K562 (cell line): ENCODE data around the gene STON2. TPM values are rescaled to one million over a fixed set of nuclear protein-coding genes. Genes with fewer than 3 reads are reported as not detected.

Experiments
- DACH1 ChIP-seq: fragments of 450-650 bp; IDR thresholded peaks from 2 replicates; pipeline ENCODE4 v1.6.1; 2018; ENCODE audit not compliant: partially characterized antibody
- GABPB2 ChIP-seq: fragments of 250-450 bp; sonication (Bioruptor Pico); conservative IDR thresholded peaks from 2 replicates; pipeline ENCODE4 v1.5.1; 2021; ENCODE audit warnings: mild to moderate bottlenecking
- MAZ ChIP-seq, 2 experiments: fragments of 450-650 bp in 1 of 2; sonication (generic) in 1 of 2; formaldehyde crosslinking; IDR thresholded peaks in 1 of 2; conservative IDR thresholded peaks in 1 of 2; 2 replicates each; pipeline versions ENCODE4 v1.4.0 to v1.5.0; 2020; ENCODE audit warnings: mild to moderate bottlenecking in 1 of 2, missing genetic modification reagents in 1 of 2
- NUFIP1 ChIP-seq: fragments of 450-650 bp; IDR thresholded peaks from 2 replicates; pipeline ENCODE4 v1.6.1; 2018; ENCODE audit not compliant: partially characterized antibody
- RFX1 ChIP-seq: fragments of 450-650 bp; IDR thresholded peaks from 2 replicates; pipeline ENCODE4 v1.6.1; 2016; ENCODE audit warnings: mild to moderate bottlenecking, moderate library complexity
- SMAD2 ChIP-seq: fragments of 150-350 bp; IDR thresholded peaks from 2 replicates; pipeline ENCODE4 v1.6.1; 2014; ENCODE audit warnings: low read depth, mild to moderate bottlenecking, low read length
- SMC3 ChIP-seq: conservative IDR thresholded peaks from 2 replicates; pipeline ENCODE4 v1.6.1; 2011; ENCODE audit warnings: low read depth, low read length, improper control_type of control experiment; ENCODE audit not compliant: insufficient read depth
- TAF9B ChIP-seq: fragments of 450-650 bp; IDR thresholded peaks from 2 replicates; pipeline ENCODE4 v1.6.1; 2018; ENCODE audit warnings: mild to moderate bottlenecking; ENCODE audit not compliant: partially characterized antibody
- TCF15 ChIP-seq: fragments of 250-450 bp; sonication (Bioruptor Pico); IDR thresholded peaks from 2 replicates; pipeline ENCODE4 v1.8.0; 2022; ENCODE audit warnings: moderate library complexity, mild to moderate bottlenecking, inconsistent platforms
- TOE1 ChIP-seq, 2 experiments: fragments of 450-650 bp in 1 of 2; sonication (generic) in 1 of 2; formaldehyde crosslinking in 1 of 2; IDR thresholded peaks; 2 replicates each; pipeline versions ENCODE4 v1.7.1 to v1.8.0; 2016 to 2022; ENCODE audit warnings: borderline replicate concordance in 2 of 2, mild to moderate bottlenecking in 2 of 2, antibody characterized with exemption in 1 of 2, inconsistent platforms in 1 of 2, low read depth in 1 of 2, missing genetic modification reagents in 1 of 2, moderate library complexity in 1 of 2
- TRIM24 ChIP-seq, 2 experiments: fragments of 450-650 bp; IDR thresholded peaks; 2 replicates each; pipeline ENCODE4 v1.6.1; 2016
- ZNF174 ChIP-seq: fragments of 250-450 bp; sonication (Bioruptor Pico); IDR thresholded peaks from 2 replicates; pipeline ENCODE4 v1.4.0; 2020; ENCODE audit warnings: mild to moderate bottlenecking
- ZNF277 ChIP-seq: fragments of 250-450 bp; sonication (Bioruptor Pico); IDR thresholded peaks from 2 replicates; pipeline ENCODE4 v1.8.0; 2022; ENCODE audit warnings: inconsistent platforms, mild to moderate bottlenecking, moderate library complexity, borderline replicate concordance
- ZNF3 ChIP-seq: fragments of 250-450 bp; sonication (Bioruptor Pico); IDR thresholded peaks from 2 replicates; pipeline ENCODE4 v1.5.0; 2021; ENCODE audit warnings: mild to moderate bottlenecking, moderate library complexity
- ZNF408 ChIP-seq: fragments of 250-450 bp; sonication (Bioruptor Pico); IDR thresholded peaks from 2 replicates; pipeline ENCODE4 v1.4.0; 2020; ENCODE audit warnings: low read depth, mild to moderate bottlenecking, moderate library complexity
- ZNF584 ChIP-seq: fragments of 200-800 bp; sonication (Bioruptor generic); IDR thresholded peaks from 2 replicates; pipeline ENCODE4 v1.6.1; 2016; ENCODE audit warnings: low read depth, mild to moderate bottlenecking, missing genetic modification characterization, missing compliant biosample characterization
- ZNF609 ChIP-seq: sonication (generic); formaldehyde crosslinking; IDR thresholded peaks from 2 replicates; pipeline ENCODE4 v1.8.1; 2023; ENCODE audit warnings: missing genetic modification reagents, mild to moderate bottlenecking, borderline replicate concordance
- ZNF75A ChIP-seq: fragments of 450-650 bp; formaldehyde crosslinking; IDR thresholded peaks from 2 replicates; pipeline ENCODE4 v1.4.0; 2020; ENCODE audit warnings: mild to moderate bottlenecking
- ZSCAN29 ChIP-seq: fragments of 450-650 bp; IDR thresholded peaks from 2 replicates; pipeline ENCODE4 v1.6.1; 2017
- polyA plus RNA-seq, 8 experiments: library from polyadenylated mRNA; depleted of rRNA in 4 of 8; stranded (reverse) in 5 of 8; unstranded in 3 of 8; fragments of >200 nt; fragmentation: Nextera tagmentation in 2 of 8; fragmentation: Illumina TruSeq in 1 of 8; extraction: Ambion mirVana in 2 of 8; extraction: Trizol in 1 of 8; gene quantifications; 2 replicates each; pipeline versions ENCODE4 v1.2.1 to v1.2.3, GENCODE V29; 2011 to 2014; ENCODE audit warnings: inconsistent platforms in 1 of 8, missing spikeins in 1 of 8
- total RNA-seq, 7 experiments: library from RNA; depleted of rRNA in 6 of 7; stranded (reverse); fragments of >200 nt in 6 of 7; fragmentation: Illumina TruSeq in 2 of 7; extraction: Trizol in 2 of 7; gene quantifications; 2 replicates each; pipeline versions ENCODE4 v1.2.1 to v1.2.3, GENCODE V29; 2011 to 2021; ENCODE audit warnings: low replicate concordance in 1 of 7
- TF ChIP-seq, protein P1 (sequence below): fragments of 250-450 bp; sonication (Bioruptor Pico); IDR thresholded peaks from 2 replicates; pipeline ENCODE4 v1.5.0; 2021; ENCODE audit warnings: mild to moderate bottlenecking, borderline replicate concordance

Gene STON2
- total and polyA plus RNA-seq, 9 of the 15 experiments (the other 6 are each of a cell fraction or from before 2014, with no cell fraction given): 7.8 to 99.3 (median 53.5) TPM

DNA sequence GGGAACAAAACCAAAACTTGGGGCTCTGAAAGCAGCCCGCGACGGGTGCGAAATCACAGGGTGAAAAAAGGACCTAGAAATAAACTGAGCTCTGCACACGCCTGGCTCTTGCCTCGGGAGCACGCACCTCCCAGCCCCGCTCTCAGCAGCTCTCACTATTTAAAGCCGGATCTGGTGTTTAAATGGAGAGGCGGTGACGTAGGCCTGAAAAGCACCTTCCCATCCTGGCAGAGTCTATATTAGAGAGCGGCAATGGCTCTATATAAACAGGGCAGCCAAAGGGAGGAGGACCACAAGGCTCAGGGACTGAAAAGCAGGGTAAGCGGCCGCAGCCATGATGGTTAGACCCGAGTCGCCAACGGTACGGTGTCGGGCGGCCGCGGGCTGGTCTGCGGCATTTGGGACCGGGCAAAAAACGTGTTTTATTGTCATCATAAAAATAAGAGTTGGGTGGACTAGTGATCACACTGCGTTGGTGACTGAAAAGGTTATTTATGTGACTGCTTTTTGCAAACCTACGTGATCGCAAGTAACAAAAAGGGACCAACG lies 180.8 kb downstream of the STON2 start (continued):
- TF ChIP-seq ZNF584 (CRISPR knock-in tag) (no peak), DACH1 (no peak), ZNF75A (CRISPR knock-in tag) (no peak), NUFIP1 (no peak), GABPB2 (CRISPR knock-in tag) (no peak), ZNF408 (CRISPR knock-in tag) (no peak), TRIM24 (IDR thresholded peaks at IDR 0.05) (no peak), RFX1 (no peak), ZNF174 (CRISPR knock-in tag) (no peak), ZNF609 (CRISPR knock-in tag) (no peak), SMC3 (no peak), ZNF3 (CRISPR knock-in tag) (no peak; the same call in 1 of the 2 replicates), TCF15 (CRISPR knock-in tag) (no peak), SMAD2 (no peak), ZNF277 (CRISPR knock-in tag) (no peak), MAZ (CRISPR knock-in tag; conservative IDR thresholded peaks at IDR 0.05 in 1 of 2, IDR thresholded peaks at IDR 0.05 in 1 of 2) (peak in 1 of 2 experiments; percentile 43; a peak in 2 of 4 replicates), ZSCAN29 (no peak), TOE1 (IDR thresholded peaks at IDR 0.05; ENCODE audit: borderline replicate concordance) (no peak), TOE1 (CRISPR knock-in tag; IDR thresholded peaks at IDR 0.05; ENCODE audit: borderline replicate concordance, low read depth) (no peak), TAF9B (peak; percentile 31)
- TF ChIP-seq, protein P1, sequence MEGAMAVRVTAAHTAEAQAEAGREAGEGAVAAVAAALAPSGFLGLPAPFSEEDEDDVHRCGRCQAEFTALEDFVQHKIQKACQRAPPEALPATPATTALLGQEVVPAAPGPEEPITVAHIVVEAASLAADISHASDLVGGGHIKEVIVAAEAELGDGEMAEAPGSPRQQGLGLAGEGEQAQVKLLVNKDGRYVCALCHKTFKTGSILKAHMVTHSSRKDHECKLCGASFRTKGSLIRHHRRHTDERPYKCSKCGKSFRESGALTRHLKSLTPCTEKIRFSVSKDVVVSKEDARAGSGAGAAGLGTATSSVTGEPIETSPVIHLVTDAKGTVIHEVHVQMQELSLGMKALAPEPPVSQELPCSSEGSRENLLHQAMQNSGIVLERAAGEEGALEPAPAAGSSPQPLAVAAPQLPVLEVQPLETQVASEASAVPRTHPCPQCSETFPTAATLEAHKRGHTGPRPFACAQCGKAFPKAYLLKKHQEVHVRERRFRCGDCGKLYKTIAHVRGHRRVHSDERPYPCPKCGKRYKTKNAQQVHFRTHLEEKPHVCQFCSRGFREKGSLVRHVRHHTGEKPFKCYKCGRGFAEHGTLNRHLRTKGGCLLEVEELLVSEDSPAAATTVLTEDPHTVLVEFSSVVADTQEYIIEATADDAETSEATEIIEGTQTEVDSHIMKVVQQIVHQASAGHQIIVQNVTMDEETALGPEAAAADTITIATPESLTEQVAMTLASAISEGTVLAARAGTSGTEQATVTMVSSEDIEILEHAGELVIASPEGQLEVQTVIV (CRISPR knock-in tag): no peak
